ENCODE results near the gene LEMD1.

LEMD1 gene

DNA sequence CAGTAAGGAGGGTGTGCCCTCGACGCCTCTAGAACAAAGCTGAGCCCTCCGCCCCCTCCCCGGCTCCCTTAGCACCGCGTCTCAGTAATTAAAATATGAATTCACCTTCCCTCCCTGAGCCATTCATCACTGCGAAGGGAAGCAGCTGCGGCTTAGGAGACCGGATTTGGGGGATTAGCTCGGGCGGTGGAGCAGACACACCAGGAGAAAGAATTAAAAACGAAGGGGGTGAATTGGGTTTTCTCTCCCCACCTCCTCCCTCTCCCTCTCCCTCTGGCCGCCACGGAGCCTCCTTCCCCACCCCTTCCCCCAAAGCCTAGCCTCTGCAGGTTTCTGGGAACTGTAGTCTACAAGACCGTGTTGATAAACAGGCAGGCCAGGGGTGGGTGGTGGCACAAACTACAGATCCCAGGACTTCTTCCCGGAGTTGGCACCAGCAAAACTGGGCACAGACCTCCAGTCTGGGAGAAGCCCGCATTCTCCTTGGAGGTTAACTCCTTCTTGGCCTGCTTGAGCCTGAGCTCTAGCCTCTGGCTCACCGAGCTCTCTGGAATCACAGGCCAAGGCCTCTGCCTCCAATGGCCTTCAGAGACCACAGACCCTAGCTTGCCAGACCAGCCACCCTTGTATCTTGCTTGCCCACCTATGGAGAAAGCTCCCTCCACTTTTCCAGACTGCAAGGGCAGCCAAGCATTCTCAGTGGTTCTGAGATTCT is 23.2 kb upstream of the LEMD1 start:
- TF ChIP-seq EZH2 (IDR thresholded peaks at IDR 0.05; ENCODE audit: borderline replicate concordance, low read length) = no peak
- TF ChIP-seq, protein P1, sequence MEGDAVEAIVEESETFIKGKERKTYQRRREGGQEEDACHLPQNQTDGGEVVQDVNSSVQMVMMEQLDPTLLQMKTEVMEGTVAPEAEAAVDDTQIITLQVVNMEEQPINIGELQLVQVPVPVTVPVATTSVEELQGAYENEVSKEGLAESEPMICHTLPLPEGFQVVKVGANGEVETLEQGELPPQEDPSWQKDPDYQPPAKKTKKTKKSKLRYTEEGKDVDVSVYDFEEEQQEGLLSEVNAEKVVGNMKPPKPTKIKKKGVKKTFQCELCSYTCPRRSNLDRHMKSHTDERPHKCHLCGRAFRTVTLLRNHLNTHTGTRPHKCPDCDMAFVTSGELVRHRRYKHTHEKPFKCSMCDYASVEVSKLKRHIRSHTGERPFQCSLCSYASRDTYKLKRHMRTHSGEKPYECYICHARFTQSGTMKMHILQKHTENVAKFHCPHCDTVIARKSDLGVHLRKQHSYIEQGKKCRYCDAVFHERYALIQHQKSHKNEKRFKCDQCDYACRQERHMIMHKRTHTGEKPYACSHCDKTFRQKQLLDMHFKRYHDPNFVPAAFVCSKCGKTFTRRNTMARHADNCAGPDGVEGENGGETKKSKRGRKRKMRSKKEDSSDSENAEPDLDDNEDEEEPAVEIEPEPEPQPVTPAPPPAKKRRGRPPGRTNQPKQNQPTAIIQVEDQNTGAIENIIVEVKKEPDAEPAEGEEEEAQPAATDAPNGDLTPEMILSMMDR (IDR thresholded peaks at IDR 0.05; ENCODE audit: low read length) = no peak
- Histone ChIP-seq H3K27ac (ENCODE audit: low read depth, low read length, poor library complexity, severe bottlenecking) (no peak overlapping the region), H3K4me3 (ENCODE audit: low read depth, low read length, poor library complexity, severe bottlenecking) (no peak overlapping the region), H3K4me1 (ENCODE audit: insufficient read depth, low read length, severe bottlenecking) (peaks cover 16% of the 10 kb centered on the region), H2AFZ (ENCODE audit: low read length) (no peak overlapping the region), H3K9me3 (ENCODE audit: low read length) (no peaks in the 10 kb centered on the region), H3K9me2 (ENCODE audit: low read depth, low read length) (no peaks in the 10 kb centered on the region), H3K27me3 (ENCODE audit: insufficient read depth, low read length) (peaks cover 4% of the 10 kb centered on the region; the same call in 1 of the 2 replicates), H3K79me2 (ENCODE audit: insufficient read depth, low read length) (no peaks in the 10 kb centered on the region), H4K20me1 (ENCODE audit: insufficient read depth, low read length) (no peaks in the 10 kb centered on the region), H3K4me2 (ENCODE audit: low read length) (no peak overlapping the region), H3K9ac (ENCODE audit: low read length) (no peak overlapping the region), H3K36me3 (ENCODE audit: insufficient read depth, low read length) (no peaks in the 10 kb centered on the region), H3F3A (ENCODE audit: insufficient read depth, low read length) (no peaks in the 10 kb centered on the region)

DNA sequence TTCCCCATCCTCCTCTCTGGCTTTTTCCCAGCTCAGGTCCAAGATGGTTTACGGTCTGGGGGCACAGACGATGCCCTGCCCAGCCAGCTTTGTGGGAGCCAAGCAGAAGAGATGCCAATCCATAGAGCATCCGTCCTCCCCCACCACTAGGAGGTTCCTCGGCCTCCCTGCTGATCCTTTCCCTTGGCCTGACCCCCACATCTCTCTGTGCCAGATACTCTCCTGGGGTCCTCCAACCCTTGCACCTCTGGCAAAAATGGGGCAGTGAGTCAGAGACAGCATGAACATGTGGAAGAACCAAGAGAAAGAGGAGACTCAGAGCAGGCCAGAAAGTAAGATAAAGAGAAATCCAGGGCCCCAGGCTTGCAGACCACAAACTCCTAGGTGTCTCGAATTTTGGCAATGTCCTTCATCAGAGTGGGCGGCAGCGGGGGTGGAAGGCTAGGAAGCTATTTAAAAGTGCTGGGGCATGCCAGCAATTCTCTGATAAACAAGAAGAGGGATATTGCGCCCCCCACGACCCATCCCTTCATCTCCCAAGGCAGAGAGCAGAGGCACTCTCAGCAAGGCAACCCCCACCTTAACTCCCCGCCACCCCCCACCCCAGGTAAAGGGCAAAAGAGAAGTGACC is 22.6 kb upstream of the LEMD1 start:
- Histone ChIP-seq H3K9me2 (ENCODE audit: low read depth, low read length) (no peaks in the 10 kb centered on the region), H3F3A (ENCODE audit: insufficient read depth, low read length) (no peaks in the 10 kb centered on the region), H3K27ac (ENCODE audit: low read depth, low read length, poor library complexity, severe bottlenecking) (no peak overlapping the region), H3K9me3 (ENCODE audit: low read length) (no peaks in the 10 kb centered on the region), H3K4me3 (ENCODE audit: low read depth, low read length, poor library complexity, severe bottlenecking) (no peak overlapping the region), H4K20me1 (ENCODE audit: insufficient read depth, low read length) (no peaks in the 10 kb centered on the region), H3K79me2 (ENCODE audit: insufficient read depth, low read length) (no peaks in the 10 kb centered on the region), H3K36me3 (ENCODE audit: insufficient read depth, low read length) (no peaks in the 10 kb centered on the region), H3K4me1 (ENCODE audit: insufficient read depth, low read length, severe bottlenecking) (peaks cover 16% of the 10 kb centered on the region), H3K4me2 (ENCODE audit: low read length) (no peak overlapping the region), H3K27me3 (ENCODE audit: insufficient read depth, low read length) (peaks cover 4% of the 10 kb centered on the region; the same call in 1 of the 2 replicates), H2AFZ (ENCODE audit: low read length) (no peak overlapping the region), H3K9ac (ENCODE audit: low read length) (no peak overlapping the region)
- no peak for TF ChIP-seq EZH2 (IDR thresholded peaks at IDR 0.05; ENCODE audit: borderline replicate concordance, low read length)
- TF ChIP-seq, protein P1 (IDR thresholded peaks at IDR 0.05; ENCODE audit: low read length) = no peak

DNA sequence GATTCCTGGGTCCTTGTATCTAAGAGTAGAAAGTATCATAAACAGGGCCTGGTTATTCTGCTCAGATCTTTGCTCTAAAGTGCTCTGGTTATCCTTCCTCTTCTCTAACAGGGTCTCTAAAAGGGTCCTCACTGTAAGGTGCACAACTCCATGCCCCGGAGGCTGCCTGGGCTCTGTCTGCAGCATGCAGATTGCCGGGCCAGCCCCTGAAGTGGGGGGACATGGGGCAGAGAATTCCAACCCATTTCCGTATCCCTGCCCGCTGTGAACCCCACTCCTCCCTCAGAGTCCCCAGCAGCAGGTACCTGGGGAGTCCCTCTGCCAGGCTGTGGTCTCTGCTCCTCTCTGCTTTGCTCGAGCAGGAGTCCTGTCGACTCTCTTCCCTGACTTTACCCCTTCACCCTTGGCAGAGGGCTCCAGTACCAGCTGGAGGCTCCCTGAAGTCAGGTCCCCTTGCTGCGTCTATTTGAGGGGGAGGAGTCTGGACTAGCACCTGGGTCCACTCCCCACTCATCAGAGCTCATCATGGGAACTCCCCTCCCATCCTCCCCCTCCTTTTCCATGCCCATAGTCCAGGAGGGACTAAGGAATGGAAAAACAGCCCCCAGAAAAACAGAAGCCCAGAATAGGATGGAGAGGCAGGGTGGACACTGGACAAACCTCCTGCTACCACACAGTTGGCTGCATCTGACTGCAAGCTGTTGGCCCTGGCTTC is 21.9 kb upstream of the LEMD1 start:
- peaks cover 4% of the 10 kb centered on the region; the same call in 1 of the 2 replicates for H3K27me3 ChIP-seq (ENCODE audit: insufficient read depth, low read length)
- H3F3A ChIP-seq (ENCODE audit: insufficient read depth, low read length) = no peaks in the 10 kb centered on the region
- no peaks in the 10 kb centered on the region for H3K9me2 ChIP-seq (ENCODE audit: low read depth, low read length)
- H3K4me2 ChIP-seq (ENCODE audit: low read length) = no peak overlapping the region
- H3K4me1 ChIP-seq (ENCODE audit: insufficient read depth, low read length, severe bottlenecking) = peaks cover 16% of the 10 kb centered on the region
- no peak overlapping the region for H2AFZ ChIP-seq (ENCODE audit: low read length)
- H3K4me3 ChIP-seq (ENCODE audit: low read depth, low read length, poor library complexity, severe bottlenecking) = no peak overlapping the region
- H3K9ac ChIP-seq (ENCODE audit: low read length) = no peak overlapping the region
- H4K20me1 ChIP-seq (ENCODE audit: insufficient read depth, low read length) = no peaks in the 10 kb centered on the region
- no peaks in the 10 kb centered on the region for H3K9me3 ChIP-seq (ENCODE audit: low read length)
- no peak for TF ChIP-seq EZH2 (IDR thresholded peaks at IDR 0.05; ENCODE audit: borderline replicate concordance, low read length)
- TF ChIP-seq, protein P1 (IDR thresholded peaks at IDR 0.05; ENCODE audit: low read length) = no peak
- H3K36me3 ChIP-seq (ENCODE audit: insufficient read depth, low read length) = no peaks in the 10 kb centered on the region
- no peaks in the 10 kb centered on the region for H3K79me2 ChIP-seq (ENCODE audit: insufficient read depth, low read length)
- no peak overlapping the region for H3K27ac ChIP-seq (ENCODE audit: low read depth, low read length, poor library complexity, severe bottlenecking)
